Measurements from ENCODE around the gene PTPRE. TPM values are rescaled to one million over a fixed set of nuclear protein-coding genes. Genes with fewer than 3 reads are reported as not detected.

Gene PTPRE
- total RNA-seq, 1 experiment from 2014 or later = 3.1 TPM

DNA sequence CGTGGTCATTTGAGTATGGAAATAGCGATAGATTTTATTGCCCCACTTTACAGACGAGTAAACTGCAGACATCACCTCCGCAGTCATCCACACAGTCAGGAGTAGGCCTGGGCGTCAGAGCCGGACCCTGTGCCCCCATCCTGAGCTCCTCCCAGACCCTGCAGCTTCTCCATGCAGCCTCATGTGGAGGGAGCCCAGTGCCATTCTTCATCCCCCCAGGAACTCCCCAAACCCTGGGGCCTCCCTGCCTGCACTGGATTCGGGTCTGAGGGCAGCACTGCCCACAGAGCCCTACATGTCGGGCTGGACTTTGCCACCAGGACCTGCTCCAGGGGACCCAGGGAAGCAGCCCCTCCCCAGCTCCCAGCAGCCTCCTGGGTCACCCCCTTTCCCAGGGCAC, 118.5 kb downstream of the PTPRE start:
- 0 out of 2 replicates have a peak, but pooled peaks cover 2% of the 10 kb centered on the region for H3K4me1 Mint-ChIP-seq
- POLR2A ChIA-PET = no interaction called here
- ATAC-seq (no peak), DNase-seq (ENCODE audit: low spot score) (no peak)
- H3K27ac Mint-ChIP-seq = no peak overlapping the region
- no peaks in the 10 kb centered on the region for H3K27me3 Mint-ChIP-seq (ENCODE audit: low read depth)
- H3K4me3 Mint-ChIP-seq = no peak overlapping the region
- no peaks in the 10 kb centered on the region for H3K36me3 Mint-ChIP-seq
- no peak for TF ChIP-seq CREB1 (CRISPR knock-in tag; IDR thresholded peaks at IDR 0.05)
- TF ChIP-seq EMX1 (CRISPR knock-in tag; IDR thresholded peaks at IDR 0.05) = no peak
- TF ChIP-seq, protein P1, sequence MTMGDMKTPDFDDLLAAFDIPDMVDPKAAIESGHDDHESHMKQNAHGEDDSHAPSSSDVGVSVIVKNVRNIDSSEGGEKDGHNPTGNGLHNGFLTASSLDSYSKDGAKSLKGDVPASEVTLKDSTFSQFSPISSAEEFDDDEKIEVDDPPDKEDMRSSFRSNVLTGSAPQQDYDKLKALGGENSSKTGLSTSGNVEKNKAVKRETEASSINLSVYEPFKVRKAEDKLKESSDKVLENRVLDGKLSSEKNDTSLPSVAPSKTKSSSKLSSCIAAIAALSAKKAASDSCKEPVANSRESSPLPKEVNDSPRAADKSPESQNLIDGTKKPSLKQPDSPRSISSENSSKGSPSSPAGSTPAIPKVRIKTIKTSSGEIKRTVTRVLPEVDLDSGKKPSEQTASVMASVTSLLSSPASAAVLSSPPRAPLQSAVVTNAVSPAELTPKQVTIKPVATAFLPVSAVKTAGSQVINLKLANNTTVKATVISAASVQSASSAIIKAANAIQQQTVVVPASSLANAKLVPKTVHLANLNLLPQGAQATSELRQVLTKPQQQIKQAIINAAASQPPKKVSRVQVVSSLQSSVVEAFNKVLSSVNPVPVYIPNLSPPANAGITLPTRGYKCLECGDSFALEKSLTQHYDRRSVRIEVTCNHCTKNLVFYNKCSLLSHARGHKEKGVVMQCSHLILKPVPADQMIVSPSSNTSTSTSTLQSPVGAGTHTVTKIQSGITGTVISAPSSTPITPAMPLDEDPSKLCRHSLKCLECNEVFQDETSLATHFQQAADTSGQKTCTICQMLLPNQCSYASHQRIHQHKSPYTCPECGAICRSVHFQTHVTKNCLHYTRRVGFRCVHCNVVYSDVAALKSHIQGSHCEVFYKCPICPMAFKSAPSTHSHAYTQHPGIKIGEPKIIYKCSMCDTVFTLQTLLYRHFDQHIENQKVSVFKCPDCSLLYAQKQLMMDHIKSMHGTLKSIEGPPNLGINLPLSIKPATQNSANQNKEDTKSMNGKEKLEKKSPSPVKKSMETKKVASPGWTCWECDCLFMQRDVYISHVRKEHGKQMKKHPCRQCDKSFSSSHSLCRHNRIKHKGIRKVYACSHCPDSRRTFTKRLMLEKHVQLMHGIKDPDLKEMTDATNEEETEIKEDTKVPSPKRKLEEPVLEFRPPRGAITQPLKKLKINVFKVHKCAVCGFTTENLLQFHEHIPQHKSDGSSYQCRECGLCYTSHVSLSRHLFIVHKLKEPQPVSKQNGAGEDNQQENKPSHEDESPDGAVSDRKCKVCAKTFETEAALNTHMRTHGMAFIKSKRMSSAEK (CRISPR knock-in tag; IDR thresholded peaks at IDR 0.05; ENCODE audit: borderline replicate concordance) = no peak
- CTCF ChIA-PET = interaction anchor here (1.1 to 1.9 kb wide), 4 partner anchors 10 to 67 kb away, joined by 3 to 7 read pairs (median 4); no protein-coding TSS in a partner anchor
- no peaks in the 10 kb centered on the region for H3K9me3 Mint-ChIP-seq

DNA sequence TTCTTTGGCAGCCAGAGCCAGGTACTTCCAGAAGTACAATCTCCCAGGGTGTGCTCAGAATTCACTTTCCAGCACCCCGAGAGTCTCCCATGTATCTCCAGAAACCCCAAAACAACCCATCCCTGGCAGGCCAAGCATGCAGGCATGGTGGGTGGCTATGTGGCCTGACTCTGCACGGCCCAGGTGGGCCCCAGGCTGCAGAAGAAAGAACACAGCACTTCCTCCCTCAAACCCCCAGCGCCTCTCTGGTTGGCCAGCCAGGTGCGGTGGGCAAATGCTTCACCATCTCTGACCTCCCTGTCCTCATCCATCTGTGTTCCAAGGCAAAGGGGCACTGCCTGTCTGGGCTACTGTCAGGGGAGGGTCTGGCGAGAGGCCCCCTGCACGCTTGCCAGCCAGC, 119.0 kb downstream of the PTPRE start:
- ChIA-PET POLR2A (no interaction called here), CTCF (interaction anchor here (1.1 to 1.9 kb wide), 4 partner anchors 10 to 66 kb away, joined by 3 to 7 read pairs (median 4); no protein-coding TSS in a partner anchor)
- TF ChIP-seq, protein P2, sequence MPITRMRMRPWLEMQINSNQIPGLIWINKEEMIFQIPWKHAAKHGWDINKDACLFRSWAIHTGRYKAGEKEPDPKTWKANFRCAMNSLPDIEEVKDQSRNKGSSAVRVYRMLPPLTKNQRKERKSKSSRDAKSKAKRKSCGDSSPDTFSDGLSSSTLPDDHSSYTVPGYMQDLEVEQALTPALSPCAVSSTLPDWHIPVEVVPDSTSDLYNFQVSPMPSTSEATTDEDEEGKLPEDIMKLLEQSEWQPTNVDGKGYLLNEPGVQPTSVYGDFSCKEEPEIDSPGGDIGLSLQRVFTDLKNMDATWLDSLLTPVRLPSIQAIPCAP (CRISPR knock-in tag; IDR thresholded peaks at IDR 0.05) = no peak
- TF ChIP-seq ELF4 (CRISPR knock-in tag; IDR thresholded peaks at IDR 0.05; ENCODE audit: low read depth) (no peak), CREB1 (CRISPR knock-in tag; IDR thresholded peaks at IDR 0.05) (no peak), NR1H2 (CRISPR knock-in tag; IDR thresholded peaks at IDR 0.05) (no peak), CBFB (CRISPR knock-in tag; IDR thresholded peaks at IDR 0.05; ENCODE audit: low read depth) (no peak), FOXP1 (CRISPR knock-in tag; IDR thresholded peaks at IDR 0.05; ENCODE audit: borderline replicate concordance) (no peak), NFYB (CRISPR knock-in tag; conservative IDR thresholded peaks at IDR 0.05; ENCODE audit: low read depth) (no peak), CREM (CRISPR knock-in tag; IDR thresholded peaks at IDR 0.05) (no peak), MYBL2 (CRISPR knock-in tag; IDR thresholded peaks at IDR 0.05) (no peak), JAZF1 (CRISPR knock-in tag; IDR thresholded peaks at IDR 0.05) (no peak), ZNF121 (CRISPR knock-in tag; IDR thresholded peaks at IDR 0.05) (no peak), NR3C1 (CRISPR knock-in tag; conservative IDR thresholded peaks at IDR 0.05; ENCODE audit: low read depth) (no peak), ZNF232 (CRISPR knock-in tag; IDR thresholded peaks at IDR 0.05) (no peak), FOXJ3 (CRISPR knock-in tag; IDR thresholded peaks at IDR 0.05; ENCODE audit: borderline replicate concordance) (no peak), NFE2L1 (CRISPR knock-in tag; IDR thresholded peaks at IDR 0.05) (no peak)
- TF ChIP-seq, protein P3, sequence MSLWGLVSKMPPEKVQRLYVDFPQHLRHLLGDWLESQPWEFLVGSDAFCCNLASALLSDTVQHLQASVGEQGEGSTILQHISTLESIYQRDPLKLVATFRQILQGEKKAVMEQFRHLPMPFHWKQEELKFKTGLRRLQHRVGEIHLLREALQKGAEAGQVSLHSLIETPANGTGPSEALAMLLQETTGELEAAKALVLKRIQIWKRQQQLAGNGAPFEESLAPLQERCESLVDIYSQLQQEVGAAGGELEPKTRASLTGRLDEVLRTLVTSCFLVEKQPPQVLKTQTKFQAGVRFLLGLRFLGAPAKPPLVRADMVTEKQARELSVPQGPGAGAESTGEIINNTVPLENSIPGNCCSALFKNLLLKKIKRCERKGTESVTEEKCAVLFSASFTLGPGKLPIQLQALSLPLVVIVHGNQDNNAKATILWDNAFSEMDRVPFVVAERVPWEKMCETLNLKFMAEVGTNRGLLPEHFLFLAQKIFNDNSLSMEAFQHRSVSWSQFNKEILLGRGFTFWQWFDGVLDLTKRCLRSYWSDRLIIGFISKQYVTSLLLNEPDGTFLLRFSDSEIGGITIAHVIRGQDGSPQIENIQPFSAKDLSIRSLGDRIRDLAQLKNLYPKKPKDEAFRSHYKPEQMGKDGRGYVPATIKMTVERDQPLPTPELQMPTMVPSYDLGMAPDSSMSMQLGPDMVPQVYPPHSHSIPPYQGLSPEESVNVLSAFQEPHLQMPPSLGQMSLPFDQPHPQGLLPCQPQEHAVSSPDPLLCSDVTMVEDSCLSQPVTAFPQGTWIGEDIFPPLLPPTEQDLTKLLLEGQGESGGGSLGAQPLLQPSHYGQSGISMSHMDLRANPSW (CRISPR knock-in tag; conservative IDR thresholded peaks at IDR 0.05; ENCODE audit: low read depth) = no peak
- TF ChIP-seq, protein P4, sequence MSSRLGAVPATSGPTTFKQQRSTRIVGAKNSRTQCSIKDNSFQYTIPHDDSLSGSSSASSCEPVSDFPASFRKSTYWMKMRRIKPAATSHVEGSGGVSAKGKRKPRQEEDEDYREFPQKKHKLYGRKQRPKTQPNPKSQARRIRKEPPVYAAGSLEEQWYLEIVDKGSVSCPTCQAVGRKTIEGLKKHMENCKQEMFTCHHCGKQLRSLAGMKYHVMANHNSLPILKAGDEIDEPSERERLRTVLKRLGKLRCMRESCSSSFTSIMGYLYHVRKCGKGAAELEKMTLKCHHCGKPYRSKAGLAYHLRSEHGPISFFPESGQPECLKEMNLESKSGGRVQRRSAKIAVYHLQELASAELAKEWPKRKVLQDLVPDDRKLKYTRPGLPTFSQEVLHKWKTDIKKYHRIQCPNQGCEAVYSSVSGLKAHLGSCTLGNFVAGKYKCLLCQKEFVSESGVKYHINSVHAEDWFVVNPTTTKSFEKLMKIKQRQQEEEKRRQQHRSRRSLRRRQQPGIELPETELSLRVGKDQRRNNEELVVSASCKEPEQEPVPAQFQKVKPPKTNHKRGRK (CRISPR knock-in tag; IDR thresholded peaks at IDR 0.05; ENCODE audit: borderline replicate concordance) = no peak
- Mint-ChIP-seq H3K4me1 (peaks cover 4% of the 10 kb centered on the region; the same call in 1 of the 2 replicates), H3K27ac (no peak overlapping the region), H3K36me3 (no peaks in the 10 kb centered on the region), H3K9me3 (no peaks in the 10 kb centered on the region), H3K4me3 (no peak overlapping the region), H3K27me3 (ENCODE audit: low read depth) (no peaks in the 10 kb centered on the region)
- DNase-seq (ENCODE audit: low spot score) = no peak
- no peak for ATAC-seq
